Measurements from ENCODE around the gene CDH13.

The CDH13 gene

DNA sequence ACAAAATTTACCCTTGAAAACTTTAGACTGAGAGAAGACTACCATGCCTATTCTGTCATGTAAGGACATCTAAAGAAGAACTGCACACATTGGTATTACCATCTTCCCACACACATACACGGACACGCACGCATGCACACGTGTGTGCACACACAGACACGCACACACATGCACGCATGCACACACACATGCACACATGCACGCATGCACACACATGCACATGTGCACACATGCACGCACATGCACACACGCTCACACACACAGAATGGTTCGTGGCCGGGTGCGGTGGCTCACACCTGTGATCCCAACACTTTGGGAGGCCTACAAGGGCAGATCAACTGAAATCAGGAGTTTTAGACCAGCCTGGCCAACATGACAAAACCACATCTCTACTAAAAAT lies 884.1 kb downstream of the CDH13 start:
- H3K27me3 ChIP-seq (ENCODE audit: insufficient read depth, low read depth, severe bottlenecking): no peaks in the 10 kb centered on the region
- DNase-seq: no peak
- no peaks in the 10 kb centered on the region for H3K36me3 ChIP-seq
- H3K9me3 ChIP-seq (ENCODE audit: severe bottlenecking): no peaks in the 10 kb centered on the region
- no peak overlapping the region for H3K4me3 ChIP-seq (ENCODE audit: low read depth, low read length)
- no peak overlapping the region for H3K27ac ChIP-seq
- TF ChIP-seq, protein P1, sequence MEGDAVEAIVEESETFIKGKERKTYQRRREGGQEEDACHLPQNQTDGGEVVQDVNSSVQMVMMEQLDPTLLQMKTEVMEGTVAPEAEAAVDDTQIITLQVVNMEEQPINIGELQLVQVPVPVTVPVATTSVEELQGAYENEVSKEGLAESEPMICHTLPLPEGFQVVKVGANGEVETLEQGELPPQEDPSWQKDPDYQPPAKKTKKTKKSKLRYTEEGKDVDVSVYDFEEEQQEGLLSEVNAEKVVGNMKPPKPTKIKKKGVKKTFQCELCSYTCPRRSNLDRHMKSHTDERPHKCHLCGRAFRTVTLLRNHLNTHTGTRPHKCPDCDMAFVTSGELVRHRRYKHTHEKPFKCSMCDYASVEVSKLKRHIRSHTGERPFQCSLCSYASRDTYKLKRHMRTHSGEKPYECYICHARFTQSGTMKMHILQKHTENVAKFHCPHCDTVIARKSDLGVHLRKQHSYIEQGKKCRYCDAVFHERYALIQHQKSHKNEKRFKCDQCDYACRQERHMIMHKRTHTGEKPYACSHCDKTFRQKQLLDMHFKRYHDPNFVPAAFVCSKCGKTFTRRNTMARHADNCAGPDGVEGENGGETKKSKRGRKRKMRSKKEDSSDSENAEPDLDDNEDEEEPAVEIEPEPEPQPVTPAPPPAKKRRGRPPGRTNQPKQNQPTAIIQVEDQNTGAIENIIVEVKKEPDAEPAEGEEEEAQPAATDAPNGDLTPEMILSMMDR (IDR thresholded peaks at IDR 0.05; ENCODE audit: low read depth, low read length): no peak

DNA sequence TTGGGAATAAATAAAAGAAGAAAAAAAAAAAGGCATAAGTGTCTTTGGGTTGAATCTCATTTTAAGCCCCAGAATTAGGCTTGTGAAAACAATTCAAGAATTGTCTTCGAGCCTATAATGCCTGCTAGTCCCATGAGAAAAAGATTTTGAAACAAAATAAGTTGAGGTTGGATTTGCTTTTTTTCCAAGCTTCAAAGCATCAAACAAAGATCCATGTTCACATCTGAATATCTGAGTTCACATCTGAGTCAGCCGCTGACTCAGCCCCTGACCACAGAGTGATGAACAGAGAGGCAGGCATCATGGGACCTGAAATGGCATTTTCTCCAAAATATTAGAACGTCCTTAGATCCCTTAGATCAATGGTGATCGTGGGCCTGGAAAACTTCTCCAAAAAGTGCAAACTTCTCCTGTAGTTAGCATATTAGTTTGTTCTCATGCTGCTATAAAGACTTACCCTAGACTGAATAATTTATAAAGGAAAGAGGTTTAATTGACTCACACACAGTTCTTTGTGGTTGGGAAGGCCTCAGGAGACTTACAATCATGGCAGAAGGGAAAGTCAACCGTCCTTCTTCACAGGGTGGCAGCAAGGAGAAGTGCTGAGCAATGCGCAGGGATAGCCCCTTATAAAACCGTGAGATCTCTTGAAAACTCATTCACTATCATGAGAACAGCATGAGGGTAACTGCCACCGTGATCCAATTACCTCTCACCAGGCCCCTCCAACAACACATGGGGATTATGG lies 886.4 kb downstream of the CDH13 start:
- Histone ChIP-seq H3K9me3 (ENCODE audit: severe bottlenecking) (no peaks in the 10 kb centered on the region), H3K27ac (no peak overlapping the region), H3K4me3 (ENCODE audit: low read depth, low read length) (no peak overlapping the region), H3K36me3 (no peaks in the 10 kb centered on the region), H3K27me3 (ENCODE audit: insufficient read depth, low read depth, severe bottlenecking) (no peaks in the 10 kb centered on the region)
- TF ChIP-seq, protein P1 (IDR thresholded peaks at IDR 0.05; ENCODE audit: low read depth, low read length): no peak
- DNase-seq: no peak

DNA sequence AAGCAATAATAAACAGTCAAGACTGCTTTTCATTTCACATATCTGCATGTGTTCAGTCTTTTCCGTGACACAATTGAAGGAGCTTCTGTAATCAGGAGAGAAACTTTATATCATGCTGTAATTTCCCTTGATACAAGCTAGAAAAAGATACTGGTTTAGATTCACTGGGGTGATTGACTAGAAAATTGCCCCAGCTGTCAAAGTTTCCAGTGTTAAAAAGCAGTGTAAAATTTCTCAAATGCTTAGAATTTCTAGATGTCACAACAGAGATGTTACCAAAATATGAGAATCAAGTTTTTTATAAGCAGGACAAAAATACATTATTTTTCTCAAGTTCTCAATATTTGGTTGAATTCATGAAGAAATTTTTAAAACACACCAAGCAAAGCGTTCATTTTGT lies 888.6 kb downstream of the CDH13 start:
- Histone ChIP-seq H3K27me3 (ENCODE audit: insufficient read depth, low read depth, severe bottlenecking) (no peaks in the 10 kb centered on the region), H3K36me3 (no peaks in the 10 kb centered on the region), H3K27ac (no peak overlapping the region), H3K4me3 (ENCODE audit: low read depth, low read length) (no peak overlapping the region), H3K9me3 (ENCODE audit: severe bottlenecking) (no peaks in the 10 kb centered on the region)
- no peak for DNase-seq
- TF ChIP-seq, protein P1 (IDR thresholded peaks at IDR 0.05; ENCODE audit: low read depth, low read length): no peak

DNA sequence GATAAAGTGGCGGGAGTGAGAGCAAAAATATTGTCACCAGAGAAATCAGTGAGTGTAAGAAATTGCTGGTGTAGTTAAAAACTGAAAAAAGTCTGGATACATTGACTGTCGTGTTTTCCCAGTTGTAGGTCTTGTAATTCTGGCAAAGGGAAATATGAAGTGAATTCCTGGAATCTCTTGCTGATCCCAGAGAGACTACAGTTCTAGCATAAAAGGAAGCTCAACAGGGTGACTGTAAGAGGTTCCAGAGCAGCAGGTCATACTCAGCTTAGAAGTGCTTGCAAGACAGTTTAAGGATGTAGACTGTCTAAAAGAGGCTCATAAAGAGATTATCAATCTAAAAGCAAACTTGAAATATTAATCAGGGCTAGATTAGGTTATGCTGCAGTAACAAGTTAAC lies 890.2 kb downstream of the CDH13 start:
- no peak overlapping the region for H3K27ac ChIP-seq
- no peak for DNase-seq
- no peaks in the 10 kb centered on the region for H3K27me3 ChIP-seq (ENCODE audit: insufficient read depth, low read depth, severe bottlenecking)
- no peak overlapping the region for H3K4me3 ChIP-seq (ENCODE audit: low read depth, low read length)
- H3K36me3 ChIP-seq: no peaks in the 10 kb centered on the region
- H3K9me3 ChIP-seq (ENCODE audit: severe bottlenecking): no peaks in the 10 kb centered on the region
- TF ChIP-seq, protein P1 (IDR thresholded peaks at IDR 0.05; ENCODE audit: low read depth, low read length): no peak

DNA sequence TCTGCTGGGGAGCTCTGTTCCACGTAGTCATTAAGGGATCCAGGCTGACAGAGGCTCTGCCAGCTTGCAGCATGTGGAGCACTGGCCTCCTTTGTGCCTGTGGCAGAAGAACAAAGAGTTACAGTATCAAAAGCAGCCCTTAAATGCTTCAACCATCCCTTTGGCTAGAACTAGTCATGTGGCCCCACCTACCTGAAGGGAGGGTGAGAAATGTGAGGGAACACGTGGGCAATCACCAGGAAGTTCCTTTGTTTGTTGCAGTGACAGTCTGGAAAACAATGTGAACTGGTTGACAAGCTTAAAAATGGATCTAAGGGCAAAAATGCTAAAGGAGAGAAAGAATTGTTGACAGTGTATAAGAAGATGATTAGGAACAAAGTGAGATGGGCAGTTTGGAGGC lies 890.6 kb downstream of the CDH13 start:
- TF ChIP-seq, protein P1 (IDR thresholded peaks at IDR 0.05; ENCODE audit: low read depth, low read length): no peak
- no peaks in the 10 kb centered on the region for H3K27me3 ChIP-seq (ENCODE audit: insufficient read depth, low read depth, severe bottlenecking)
- H3K4me3 ChIP-seq (ENCODE audit: low read depth, low read length): no peak overlapping the region
- no peaks in the 10 kb centered on the region for H3K36me3 ChIP-seq
- no peak overlapping the region for H3K27ac ChIP-seq
- no peak for DNase-seq
- H3K9me3 ChIP-seq (ENCODE audit: severe bottlenecking): no peaks in the 10 kb centered on the region

DNA sequence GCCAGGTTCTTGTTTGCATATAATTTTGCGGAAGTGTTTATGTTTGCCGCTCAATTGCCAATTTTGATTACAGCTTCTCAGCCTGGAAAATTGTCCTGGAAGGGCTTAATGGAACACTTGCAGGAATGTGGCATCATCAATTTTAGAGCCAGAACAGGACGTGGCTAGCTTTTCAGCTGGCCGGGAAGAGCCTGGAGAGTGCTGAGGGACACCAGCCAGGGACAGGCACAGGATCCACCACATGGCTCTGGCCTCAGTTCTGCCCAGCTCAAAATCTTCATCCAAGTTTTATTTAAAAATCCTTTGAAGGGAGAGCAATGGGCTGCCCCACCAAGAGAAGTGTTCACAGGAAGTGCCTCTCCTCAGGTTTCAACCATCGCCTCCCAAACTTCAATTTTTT lies 893.8 kb downstream of the CDH13 start:
- TF ChIP-seq, protein P1 (IDR thresholded peaks at IDR 0.05; ENCODE audit: low read depth, low read length): no peak
- no peak for DNase-seq
- Histone ChIP-seq H3K4me3 (ENCODE audit: low read depth, low read length) (no peak overlapping the region), H3K27ac (no peak overlapping the region), H3K9me3 (ENCODE audit: severe bottlenecking) (no peaks in the 10 kb centered on the region), H3K27me3 (ENCODE audit: insufficient read depth, low read depth, severe bottlenecking) (no peaks in the 10 kb centered on the region), H3K36me3 (no peaks in the 10 kb centered on the region)
